HCT116 (cell line): Measurements from ENCODE around the gene DNAH10.

Experiments
- EZH2phosphoT487 ChIP-seq: fragments of 200-600 bp; IDR thresholded peaks from 2 replicates; pipeline ENCODE4 v1.6.1; 2018; ENCODE audit warnings: antibody characterized with exemption, borderline replicate concordance
- JUND ChIP-seq: IDR thresholded peaks from 2 replicates; pipeline ENCODE4 v1.6.1; 2012
- POLR2A ChIP-seq: IDR thresholded peaks from 2 replicates; pipeline ENCODE4 v1.7.0; 2011; ENCODE audit warnings: borderline replicate concordance; ENCODE audit not compliant: insufficient read depth, insufficient read length; ENCODE audit errors: extremely low read depth
- POLR2AphosphoS5 ChIP-seq: IDR thresholded peaks from 2 replicates; pipeline ENCODE4 v1.6.1; 2011; ENCODE audit warnings: mild to moderate bottlenecking, low read depth, low read length, moderate library complexity
- RAD21 ChIP-seq: IDR thresholded peaks from 2 replicates; pipeline ENCODE4 v1.6.1; 2012; ENCODE audit warnings: low read depth, mild to moderate bottlenecking
- ZNF274 ChIP-seq: fragments of 200-500 bp; sonication (Bioruptor generic); IDR thresholded peaks from 2 replicates; pipeline ENCODE4 v1.6.1; 2014; ENCODE audit warnings: mild to moderate bottlenecking, low read depth, low read length, inconsistent platforms
- TF ChIP-seq, protein P1 (sequence below), 3 experiments: fragments of 200-600 bp in 1 of 3; sonication (generic) in 1 of 3; IDR thresholded peaks in 2 of 3; conservative IDR thresholded peaks in 1 of 3; 2 replicates each; pipeline ENCODE4 v1.5.1; 2012 to 2017; ENCODE audit warnings: low read depth in 2 of 3, low read length in 2 of 3, antibody characterized with exemption in 1 of 3, borderline replicate concordance in 1 of 3, control low read depth in 1 of 3, mild to moderate bottlenecking in 1 of 3, mixed read lengths in 1 of 3, mixed run types in 1 of 3, moderate library complexity in 1 of 3; ENCODE audit not compliant: insufficient read depth in 1 of 3

DNA sequence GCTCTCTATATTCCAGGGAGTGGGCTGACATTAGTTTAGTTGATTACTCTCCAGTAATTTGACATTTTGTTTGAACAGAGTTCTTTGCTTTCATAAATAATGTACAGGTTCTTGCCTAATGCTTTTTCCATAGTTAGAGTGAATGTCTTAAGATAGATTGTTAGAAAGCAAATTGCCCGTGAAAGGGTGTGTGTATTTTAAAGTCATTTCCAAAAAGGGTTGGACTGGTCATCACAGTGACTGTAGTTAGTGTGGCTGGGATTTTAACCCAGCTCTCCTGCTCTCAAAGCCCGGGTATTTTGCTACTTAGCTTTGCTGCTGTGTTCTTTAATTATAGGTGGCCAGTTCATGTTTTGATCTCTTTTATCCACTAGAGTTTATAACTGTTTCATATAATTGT is 74.2 kb downstream of the DNAH10 start:
- TF ChIP-seq POLR2A (no peak), EZH2phosphoT487 (no peak), RAD21 (no peak), JUND (no peak), ZNF274 (no peak), POLR2AphosphoS5 (no peak)
- TF ChIP-seq, protein P1, sequence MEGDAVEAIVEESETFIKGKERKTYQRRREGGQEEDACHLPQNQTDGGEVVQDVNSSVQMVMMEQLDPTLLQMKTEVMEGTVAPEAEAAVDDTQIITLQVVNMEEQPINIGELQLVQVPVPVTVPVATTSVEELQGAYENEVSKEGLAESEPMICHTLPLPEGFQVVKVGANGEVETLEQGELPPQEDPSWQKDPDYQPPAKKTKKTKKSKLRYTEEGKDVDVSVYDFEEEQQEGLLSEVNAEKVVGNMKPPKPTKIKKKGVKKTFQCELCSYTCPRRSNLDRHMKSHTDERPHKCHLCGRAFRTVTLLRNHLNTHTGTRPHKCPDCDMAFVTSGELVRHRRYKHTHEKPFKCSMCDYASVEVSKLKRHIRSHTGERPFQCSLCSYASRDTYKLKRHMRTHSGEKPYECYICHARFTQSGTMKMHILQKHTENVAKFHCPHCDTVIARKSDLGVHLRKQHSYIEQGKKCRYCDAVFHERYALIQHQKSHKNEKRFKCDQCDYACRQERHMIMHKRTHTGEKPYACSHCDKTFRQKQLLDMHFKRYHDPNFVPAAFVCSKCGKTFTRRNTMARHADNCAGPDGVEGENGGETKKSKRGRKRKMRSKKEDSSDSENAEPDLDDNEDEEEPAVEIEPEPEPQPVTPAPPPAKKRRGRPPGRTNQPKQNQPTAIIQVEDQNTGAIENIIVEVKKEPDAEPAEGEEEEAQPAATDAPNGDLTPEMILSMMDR (IDR thresholded peaks at IDR 0.05 in 2 of 3, conservative IDR thresholded peaks at IDR 0.05 in 1 of 3; ENCODE audit: borderline replicate concordance in 1 of 3, insufficient read depth in 1 of 3, low read depth in 2 of 3, low read length in 2 of 3), result no peak
